Activated naive CD8-positive, alpha-beta T cell treated with anti-CD3 and anti-CD28 coated beads, Interleukin-2, amount 10 ng/mL, durations not matched to agents 7 days and 5 days (primary cell): ENCODE results near the gene ZFYVE19. TPM values are rescaled to one million over a fixed set of nuclear protein-coding genes. Genes with fewer than 3 reads are reported as not detected.

Experiments
- ATAC-seq: fragments of 150-1000 bp; cut with Tn5 transposase; one replicate; pipeline ENCODE4 v1.10.0; 2021; ENCODE audit warnings: low read depth, moderate library complexity
- POLR2A ChIA-PET: fragments of 350-600 bp; sonication (Branson Sonifier 250); formaldehyde crosslinking; loops from one replicate; lab custom pipeline; 2021; ENCODE audit warnings: antibody characterized with exemption; lab: Charles Lee
- DNase-seq: peaks from one replicate; pipeline ENCODE4 v3.0.0; 2021
- H3K27ac Mint-ChIP-seq: one replicate; pipeline ENCODE4 v1.8.0; 2022; ENCODE audit warnings: mild to moderate bottlenecking, mixed read lengths
- H3K27me3 Mint-ChIP-seq: one replicate; pipeline ENCODE4 v1.8.0; 2022; ENCODE audit warnings: mild to moderate bottlenecking, moderate library complexity, mixed read lengths
- H3K36me3 Mint-ChIP-seq: one replicate; pipeline ENCODE4 v1.8.0; 2021; ENCODE audit warnings: mild to moderate bottlenecking, mixed read lengths
- H3K4me1 Mint-ChIP-seq: one replicate; pipeline ENCODE4 v1.8.0; 2021; ENCODE audit warnings: mixed read lengths
- H3K4me3 Mint-ChIP-seq: one replicate; pipeline ENCODE4 v1.8.0; 2022; ENCODE audit warnings: mild to moderate bottlenecking, moderate library complexity, mixed read lengths
- H3K9me3 Mint-ChIP-seq: one replicate; pipeline ENCODE4 v1.8.0; 2021; ENCODE audit warnings: mixed read lengths
- total RNA-seq, 2 experiments: library from RNA; stranded (reverse); gene quantifications; one replicate each; pipeline ENCODE4 v1.2.3, GENCODE V29; 2021

The ZFYVE19 gene
- total RNA-seq, 2 experiments from 2014 or later = 30.1 to 31.7 TPM

GRCh38 chr15:40807888-40808461 lies 1.1 kb downstream of the ZFYVE19 start:
- H3K4me3 Mint-ChIP-seq = peak overlapping the region; percentile 97
- H3K27me3 Mint-ChIP-seq = no peaks in the 10 kb centered on the region
- peak overlapping the region; percentile 99 for H3K27ac Mint-ChIP-seq
- H3K4me1 Mint-ChIP-seq = peaks cover 18% of the 10 kb centered on the region
- H3K9me3 Mint-ChIP-seq = no peaks in the 10 kb centered on the region
- no peak for DNase-seq
- POLR2A ChIA-PET = interaction anchor here (0.7 to 1.2 kb wide), 5 partner anchors 9 to 145 kb away, joined by 3 to 4 read pairs (median 3); partner anchors contain the start of gene CHAC1
- peaks cover 5% of the 10 kb centered on the region for H3K36me3 Mint-ChIP-seq
- ATAC-seq = no peak

- no peaks in the 10 kb centered on the region for H3K27me3 Mint-ChIP-seq
- H3K4me1 Mint-ChIP-seq = peaks cover 15% of the 10 kb centered on the region
- H3K36me3 Mint-ChIP-seq = peaks cover 8% of the 10 kb centered on the region
- POLR2A ChIA-PET = no interaction called here
- DNase-seq (no peak), ATAC-seq (no peak)
- H3K27ac Mint-ChIP-seq = no peak overlapping the region
- peak overlapping the region; percentile 97 for H3K4me3 Mint-ChIP-seq
- H3K9me3 Mint-ChIP-seq = no peaks in the 10 kb centered on the region
These were observed 2.1 kb downstream of the ZFYVE19 start for GRCh38 chr15:40808861-40809450.

GRCh38 chr15:40812721-40813425 lies 6.0 kb downstream of the ZFYVE19 start:
- Mint-ChIP-seq H3K4me3 (no peak overlapping the region), H3K36me3 (peaks cover 9% of the 10 kb centered on the region), H3K9me3 (no peaks in the 10 kb centered on the region), H3K4me1 (peaks cover 10% of the 10 kb centered on the region), H3K27me3 (no peaks in the 10 kb centered on the region), H3K27ac (no peak overlapping the region)
- ATAC-seq (no peak), DNase-seq (no peak)
- POLR2A ChIA-PET = interaction anchor here (0.6 to 1.2 kb wide), 2 partner anchors 10 to 15 kb away, joined by 3 to 4 read pairs; partner anchors contain the start of gene PPP1R14D

- no peak for ATAC-seq
- DNase-seq = no peak
- no peak overlapping the region for H3K27ac Mint-ChIP-seq
- peaks cover 2% of the 10 kb centered on the region for H3K4me1 Mint-ChIP-seq
- H3K36me3 Mint-ChIP-seq = peaks cover 9% of the 10 kb centered on the region
- H3K27me3 Mint-ChIP-seq = no peaks in the 10 kb centered on the region
- no peaks in the 10 kb centered on the region for H3K9me3 Mint-ChIP-seq
- POLR2A ChIA-PET = interaction anchor here (0.9 kb wide), 1 partner anchor 8 kb away, joined by 3 read pairs; the partner anchor contains the start of genes DNAJC17 and ZFYVE19
- H3K4me3 Mint-ChIP-seq = no peak overlapping the region
These were observed 8.3 kb downstream of the ZFYVE19 start for GRCh38 chr15:40815042-40815698.

GRCh38 chr15:40819048-40819447 lies 12.2 kb downstream of the ZFYVE19 start:
- no peak for ATAC-seq
- Mint-ChIP-seq H3K27me3 (peaks cover 6% of the 10 kb centered on the region), H3K4me3 (no peak overlapping the region), H3K9me3 (no peaks in the 10 kb centered on the region), H3K27ac (no peak overlapping the region), H3K4me1 (peaks cover 5% of the 10 kb centered on the region), H3K36me3 (peaks cover 4% of the 10 kb centered on the region)
- no peak for DNase-seq
- POLR2A ChIA-PET = no interaction called here

- Mint-ChIP-seq H3K4me1 (peaks cover 5% of the 10 kb centered on the region), H3K4me3 (no peak overlapping the region), H3K27ac (no peak overlapping the region), H3K27me3 (peaks cover 11% of the 10 kb centered on the region), H3K36me3 (no peaks in the 10 kb centered on the region), H3K9me3 (no peaks in the 10 kb centered on the region)
- DNase-seq (no peak), ATAC-seq (no peak)
- POLR2A ChIA-PET = no interaction called here
These were observed 14.3 kb downstream of the ZFYVE19 start for GRCh38 chr15:40821195-40821594.

- H3K27ac Mint-ChIP-seq = no peak overlapping the region
These were observed 16.9 kb downstream of the ZFYVE19 start for GRCh38 chr15:40823572-40824343.

GRCh38 chr15:40825661-40826422 lies 19.0 kb downstream of the ZFYVE19 start:
- H3K4me1 Mint-ChIP-seq = peaks cover 2% of the 10 kb centered on the region
- POLR2A ChIA-PET = no interaction called here
- H3K27me3 Mint-ChIP-seq = peaks cover 21% of the 10 kb centered on the region
- H3K9me3 Mint-ChIP-seq = no peaks in the 10 kb centered on the region
- H3K27ac Mint-ChIP-seq = no peak overlapping the region
- ATAC-seq (no peak), DNase-seq (no peak)
- H3K36me3 Mint-ChIP-seq = no peaks in the 10 kb centered on the region
- no peak overlapping the region for H3K4me3 Mint-ChIP-seq

More at GRCh38 chr15:40823572-40824343, 16.9 kb downstream of the ZFYVE19 start:
- Mint-ChIP-seq H3K9me3 (no peaks in the 10 kb centered on the region), H3K36me3 (no peaks in the 10 kb centered on the region), H3K4me1 (peaks cover 2% of the 10 kb centered on the region), H3K4me3 (no peak overlapping the region), H3K27me3 (peaks cover 21% of the 10 kb centered on the region)
- DNase-seq = no peak
- POLR2A ChIA-PET = no interaction called here
- ATAC-seq = no peak

- DNase-seq = no peak
- H3K4me3 Mint-ChIP-seq = no peak overlapping the region
- no peak overlapping the region for H3K27ac Mint-ChIP-seq
- no peaks in the 10 kb centered on the region for H3K9me3 Mint-ChIP-seq
- ATAC-seq = no peak
- POLR2A ChIA-PET = no interaction called here
- no peaks in the 10 kb centered on the region for H3K36me3 Mint-ChIP-seq
- peaks cover 2% of the 10 kb centered on the region for H3K4me1 Mint-ChIP-seq
- peaks cover 19% of the 10 kb centered on the region for H3K27me3 Mint-ChIP-seq
These were observed 19.7 kb downstream of the ZFYVE19 start for GRCh38 chr15:40826423-40827075.

- no peak for DNase-seq
- H3K27ac Mint-ChIP-seq = no peak within 1 kb of the TSS
- no peaks in the 10 kb centered on the region for H3K9me3 Mint-ChIP-seq
- no peak for ATAC-seq
- H3K27me3 Mint-ChIP-seq = peaks cover 18% of the 10 kb centered on the region
- POLR2A ChIA-PET = interaction anchor here (1.6 kb wide), 1 partner anchor 15 kb away, joined by 4 read pairs; no protein-coding TSS in a partner anchor
- H3K4me3 Mint-ChIP-seq = no peak within 1 kb of the TSS
- peaks cover 2% of the 10 kb centered on the region for H3K4me1 Mint-ChIP-seq
- H3K36me3 Mint-ChIP-seq = no peaks in the 10 kb centered on the region
These were observed 21.7 kb downstream of the ZFYVE19 start, which contains the start of gene PPP1R14D for GRCh38 chr15:40828447-40829036. TSS of gene PPP1R14D (minus strand) at chr15:40828708. CDS start at chr15:40828641, 67 bp downstream.

GRCh38 chr15:40829115-40829514 lies 22.2 kb downstream of the ZFYVE19 start:
- no peak for ATAC-seq
- no peaks in the 10 kb centered on the region for H3K36me3 Mint-ChIP-seq
- no peak overlapping the region for H3K4me3 Mint-ChIP-seq
- H3K27ac Mint-ChIP-seq = no peak overlapping the region
- H3K27me3 Mint-ChIP-seq = peaks cover 18% of the 10 kb centered on the region
- no peaks in the 10 kb centered on the region for H3K4me1 Mint-ChIP-seq
- H3K9me3 Mint-ChIP-seq = no peaks in the 10 kb centered on the region
- POLR2A ChIA-PET = no interaction called here
- DNase-seq = no peak
